HepG2 (cell line): Measurements from ENCODE around the gene PFN1. TPM values are rescaled to one million over a fixed set of nuclear protein-coding genes. Genes with fewer than 3 reads are reported as not detected.

Experiments
- ATAC-seq: fragments of 200-7000 bp; cut with Tn5 transposase; 3 replicates; pipeline ENCODE4 v1.9.1; 2020; ENCODE audit warnings: mild to moderate bottlenecking, moderate library complexity
- BruUV-seq: library from RNA; stranded (reverse); fragments of 400-500 nt; replicated peaks from 2 replicates; lab custom pipeline; 2021; lab: Mats Ljungman, UMichigan
- CTCF ChIA-PET: fragments of 300-600 bp; formaldehyde crosslinking; extraction: SDS; loops from one replicate; lab custom pipeline; 2021; ENCODE audit warnings: low total read pairs, inconsistent platforms, low intra/inter-chr PET ratio; lab: Yijun Ruan, JAX
- POLR2A ChIA-PET: fragments of 350-600 bp; sonication (Branson Sonifier 250); formaldehyde crosslinking; loops from one replicate; lab custom pipeline; 2020; ENCODE audit warnings: antibody characterized with exemption, inconsistent platforms; lab: Yijun Ruan, JAX
- DNase-seq: peaks from one replicate; pipeline ENCODE4 v3.0.0-alpha.2; 2015; ENCODE audit warnings: low spot score
- FAIRE-seq: peaks from 3 replicates; lab custom pipeline; 2011; peaks lifted over from hg19 to GRCh38; lab: Jason Lieb, UNC
- H2AFZ ChIP-seq: one replicate; pipeline ENCODE4 v1.6.1; 2011; ENCODE audit warnings: low read length, inconsistent platforms
- H3K27ac ChIP-seq: fragments of 300-600 bp; 3 replicates; pipeline ENCODE4 v1.8.0; 2011; ENCODE audit warnings: mixed run types, mild to moderate bottlenecking, mixed read lengths, low read length, inconsistent platforms; ENCODE audit not compliant: insufficient read depth; ENCODE audit errors: extremely low read length
- H3K27me3 ChIP-seq, 2 experiments: fragments of 200-600 bp in 1 of 2; 2 replicates in 1 of 2; 3 replicates in 1 of 2; pipeline versions ENCODE4 v1.6.0 to v1.8.0; 2011; ENCODE audit warnings: low read length in 2 of 2, mild to moderate bottlenecking in 2 of 2, moderate library complexity in 2 of 2, inconsistent platforms in 1 of 2; ENCODE audit not compliant: insufficient read depth in 2 of 2, control insufficient read depth in 1 of 2
- H3K36me3 ChIP-seq, 2 experiments: fragments of 200-600 bp in 1 of 2; replicated peaks in 1 of 2; 2 replicates in 1 of 2; 3 replicates in 1 of 2; pipeline versions ENCODE4 v1.5.1 to v1.8.0; 2011; ENCODE audit warnings: low read length in 2 of 2, inconsistent platforms in 1 of 2; ENCODE audit not compliant: insufficient read depth in 2 of 2, control insufficient read depth in 1 of 2
- H3K4me1 ChIP-seq: 2 replicates; pipeline ENCODE4 v1.5.1; 2012; ENCODE audit warnings: low read length, inconsistent platforms; ENCODE audit not compliant: insufficient read depth
- H3K4me2 ChIP-seq: 2 replicates; pipeline ENCODE4 v1.6.0; 2011; ENCODE audit warnings: low read depth, low read length, inconsistent platforms
- H3K4me3 ChIP-seq, 3 experiments: fragments of 200-600 bp in 1 of 3; sonication (generic), shearing (Covaris generic) in 1 of 3; replicated peaks in 1 of 3; 2 replicates each; pipeline ENCODE4 v1.5.1; 2011 to 2016; ENCODE audit warnings: low read length in 3 of 3, inconsistent platforms in 2 of 3, low read depth in 2 of 3, mild to moderate bottlenecking in 2 of 3, control low read depth in 1 of 3, mixed read lengths in 1 of 3; ENCODE audit not compliant: insufficient read depth in 1 of 3
- H3K79me2 ChIP-seq: one replicate; pipeline ENCODE4 v1.6.1; 2011; ENCODE audit warnings: low read length, inconsistent platforms; ENCODE audit not compliant: insufficient read depth
- H3K9ac ChIP-seq: 2 replicates; pipeline ENCODE4 v1.6.0; 2011; ENCODE audit warnings: mild to moderate bottlenecking, low read depth, low read length, inconsistent platforms; ENCODE audit not compliant: insufficient read depth
- H3K9me3 ChIP-seq: 2 replicates; pipeline ENCODE4 v1.5.1; 2012; ENCODE audit warnings: mild to moderate bottlenecking, low read length
- H4K20me1 ChIP-seq: 2 replicates; pipeline ENCODE4 v1.6.0; 2011; ENCODE audit warnings: inconsistent platforms, mild to moderate bottlenecking, low read length, moderate library complexity; ENCODE audit not compliant: insufficient read depth
- CEBPB ChIP-seq: IDR thresholded peaks from 2 replicates; pipeline ENCODE4 v1.6.1; 2011; ENCODE audit warnings: low read depth, low read length, improper control_type of control experiment, borderline replicate concordance
- ISX ChIP-seq: sonication (generic); formaldehyde crosslinking; conservative IDR thresholded peaks from 2 replicates; pipeline ENCODE4 v1.5.0; 2020; ENCODE audit warnings: missing genetic modification reagents
- KDM5A ChIP-seq: fragments of 200-600 bp; sonication (generic); IDR thresholded peaks from 2 replicates; pipeline ENCODE4 v1.7.0; 2018; ENCODE audit warnings: antibody characterized with exemption, mild to moderate bottlenecking, low read length, borderline replicate concordance
- MIXL1 ChIP-seq: IDR thresholded peaks from 2 replicates; pipeline ENCODE4 v1.6.1; 2016
- RFXAP ChIP-seq: sonication (generic); formaldehyde crosslinking; IDR thresholded peaks from 2 replicates; pipeline ENCODE4 v1.4.0; 2020; ENCODE audit warnings: missing genetic modification reagents, borderline replicate concordance
- SP140L ChIP-seq: sonication (generic); formaldehyde crosslinking; IDR thresholded peaks from 2 replicates; pipeline ENCODE4 v1.4.0; 2020; ENCODE audit warnings: missing genetic modification reagents, borderline replicate concordance
- SP5 ChIP-seq: IDR thresholded peaks from 2 replicates; pipeline ENCODE4 v1.6.1; 2016; ENCODE audit warnings: low read depth, borderline replicate concordance
- TEAD3 ChIP-seq: optimal IDR thresholded peaks from 2 replicates; pipeline ENCODE3; 2016; ENCODE audit warnings: borderline replicate concordance
- ZNF253 ChIP-seq: sonication (generic); formaldehyde crosslinking; IDR thresholded peaks from 2 replicates; pipeline ENCODE4 v1.8.0; 2022; ENCODE audit warnings: mild to moderate bottlenecking, missing genetic modification reagents, borderline replicate concordance
- WGBS: methylation state at CpG from one replicate; pipeline ENCODE4 v1.1.6; 2017; ENCODE audit warnings: low lambda C conversion rate; 5-methylcytosine and 5-hydroxymethylcytosine counted together
- in situ Hi-C: cut with HindIII; loops from 2 replicates; pipeline ENCODE4 v1.10.0; 2017; ENCODE audit warnings: low pct_unique_long_range_greater_than_20kb; ENCODE audit not compliant: extremely low pct_ligation_motif_present
- intact Hi-C: fragments of 100-400 bp; cut with micrococcal nuclease; formaldehyde crosslinking; loops from one replicate; pipeline ENCODE4 v1.10.0; 2022; ENCODE audit not compliant: unreplicated experiment
- polyA plus RNA-seq, 8 experiments: library from polyadenylated mRNA; depleted of rRNA in 3 of 8; stranded (reverse) in 7 of 8; unstranded in 1 of 8; fragments of >200 nt; fragmentation: Illumina TruSeq in 4 of 8; extraction: Trizol in 4 of 8; gene quantifications; 2 replicates each; pipeline versions ENCODE4 v1.2.1 to v1.2.3, GENCODE V29; 2011 to 2016; ENCODE audit warnings: low read depth in 4 of 8, missing spikeins in 1 of 8, mixed read lengths in 1 of 8; ENCODE audit not compliant: insufficient read depth in 1 of 8
- total RNA-seq, 5 experiments: library from RNA; depleted of rRNA; stranded (reverse); fragments of >200 nt; fragmentation: Illumina TruSeq; extraction: Trizol; gene quantifications; 2 replicates each; pipeline ENCODE4 v1.2.3, GENCODE V29; 2016; ENCODE audit warnings: low read depth in 1 of 5

PFN1 gene
- total and polyA plus RNA-seq, 2 of the 13 experiments (the other 11 are each of a cell fraction or from before 2014, with no cell fraction given) = 494 to 613 TPM

DNA sequence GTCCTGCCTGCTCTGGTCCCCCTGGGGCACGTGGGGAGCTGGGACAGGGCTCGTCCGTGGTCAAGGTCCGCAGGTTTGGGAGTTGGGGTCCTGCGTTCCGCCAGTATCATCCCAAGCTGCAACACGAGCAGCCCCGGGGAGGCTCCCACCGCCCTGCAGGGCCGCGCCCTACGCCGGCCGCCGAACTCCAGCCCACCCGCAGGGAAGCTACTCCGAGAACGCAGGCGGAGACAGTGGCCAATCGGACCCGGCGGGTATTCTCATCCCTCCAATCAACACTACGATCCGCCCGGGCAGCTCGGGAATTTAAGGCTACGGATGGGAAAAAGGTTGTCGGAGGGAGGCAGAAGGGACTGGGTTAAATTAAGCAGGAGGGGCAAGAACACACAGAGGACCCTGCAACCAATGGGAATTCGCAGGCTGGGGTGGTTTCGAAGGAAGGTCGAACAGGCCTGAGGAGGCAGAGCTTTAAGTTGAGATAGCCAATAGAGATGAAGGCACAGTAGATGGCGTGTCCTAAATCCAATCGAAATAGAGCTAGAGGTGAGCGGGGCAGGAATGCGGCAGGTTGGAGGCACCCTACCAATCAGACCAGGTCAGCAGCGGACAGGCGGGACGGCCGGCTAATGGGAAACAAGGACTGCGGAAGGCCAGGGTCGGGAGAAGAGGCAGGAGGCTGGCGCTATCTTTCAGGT is 18.7 kb upstream of the PFN1 start (continued):
- peak; percentile 13; the same call in 1 of the 2 replicates for TF ChIP-seq KDM5A
- peak; percentile 35; the same call in 1 of the 2 replicates for TF ChIP-seq MIXL1
- TF ChIP-seq RFXAP (CRISPR knock-in tag) = 0 out of 2 replicates have a peak, but pooled peaks have one; percentile 70

DNA sequence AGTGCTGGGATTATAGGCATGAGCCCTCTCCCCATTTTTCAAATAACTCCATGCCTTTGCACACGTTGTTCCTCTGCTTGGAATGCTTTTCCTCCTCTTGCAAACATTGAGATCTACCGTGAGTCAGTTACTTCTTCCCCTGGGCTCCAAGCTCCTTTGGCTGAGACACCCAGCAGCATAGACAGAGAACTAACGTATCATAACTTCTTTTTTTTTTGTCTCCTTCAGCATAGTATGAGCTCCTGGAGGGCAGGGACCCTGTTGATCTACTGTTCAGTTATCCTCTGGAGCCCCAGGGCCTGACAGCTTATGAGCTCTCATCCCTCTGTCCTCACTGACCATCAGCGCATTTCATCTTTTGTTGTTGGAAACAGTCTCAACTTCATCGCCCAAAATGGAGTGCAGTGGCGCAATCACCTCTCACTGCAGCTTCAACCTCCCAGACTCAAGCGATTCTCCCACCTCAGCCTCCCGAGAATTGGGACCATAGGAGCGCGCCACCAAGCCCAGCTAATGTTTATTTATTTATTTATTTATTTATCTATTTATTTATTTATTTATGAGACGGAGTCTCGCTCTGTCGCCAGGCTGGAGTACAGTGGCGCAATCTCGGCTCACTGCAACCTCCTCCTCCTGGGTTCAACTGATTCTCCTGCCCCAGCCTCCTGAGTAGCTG is 17.1 kb upstream of the PFN1 start:
- no peak overlapping the region for H2AFZ ChIP-seq
- peaks cover 0 to 11% of the 10 kb centered on the region in 2 experiments; a peak in 1 of 5 replicates for H3K36me3 ChIP-seq
- FAIRE-seq (no peak), DNase-seq (no peak), ATAC-seq (no peak)
- H3K4me3 ChIP-seq = no peak overlapping the region
- peaks cover 25% of the 10 kb centered on the region for H3K79me2 ChIP-seq
- WGBS = 98% methylated on average over 15 of the region's 15 CpGs
- H4K20me1 ChIP-seq = no peaks in the 10 kb centered on the region
- TF ChIP-seq TEAD3 (CRISPR knock-in tag) (peak; percentile 18), CEBPB (peak; percentile 35; the same call in 1 of the 2 replicates), ISX (CRISPR knock-in tag) (no peak), SP140L (no peak), SP5 (no peak), ZNF253 (CRISPR knock-in tag) (no peak)
- no peak overlapping the region for H3K4me2 ChIP-seq
- no TSS peak for BruUV-seq
- H3K9me3 ChIP-seq = no peaks in the 10 kb centered on the region
- in situ Hi-C loops = no loop called here
- H3K9ac ChIP-seq = no peak overlapping the region
- ChIA-PET CTCF (no interaction called here), POLR2A (interaction anchor here (6.6 to 10.5 kb wide), 3 partner anchors 16 to 57 kb away, joined by 103 to 273 read pairs (median 201); partner anchors contain the start of genes ENO3, PFN1, RNF167 and SLC25A11)
- H3K27me3 ChIP-seq = no peaks in the 10 kb centered on the region; a peak in 1 of 5 replicates
- peaks cover 23% of the 10 kb centered on the region for H3K4me1 ChIP-seq
- H3K27ac ChIP-seq = no peak overlapping the region
- intact Hi-C loops = loop anchor here (5.0 to 10.0 kb wide), 2 partner anchors 58 to 251 kb away; partner anchors contain the start of gene ARRB2
